Mesenchymal stem cell (in vitro differentiated cells and primary cell): Measurements from ENCODE around the gene OR5D13.

Experiments
- DNase-seq: peaks from one replicate; pipeline ENCODE4 v3.0.0-alpha.2; 2013
- H2AFZ ChIP-seq: one replicate; pipeline ENCODE4 v1.6.1; 2013; ENCODE audit warnings: low read depth, mild to moderate bottlenecking, control low read depth, inconsistent platforms, low read length, moderate library complexity
- H2AK5ac ChIP-seq: 2 replicates; pipeline ENCODE4 v1.6.1; 2013; ENCODE audit warnings: low read length, moderate library complexity, mild to moderate bottlenecking, inconsistent platforms; ENCODE audit not compliant: severe bottlenecking
- H2BK120ac ChIP-seq: one replicate; pipeline ENCODE4 v1.6.1; 2013; ENCODE audit warnings: low read depth, mild to moderate bottlenecking, inconsistent platforms, low read length, moderate library complexity
- H2BK12ac ChIP-seq, 2 experiments: one replicate each; pipeline ENCODE4 v1.6.1; 2013; ENCODE audit warnings: inconsistent platforms in 2 of 2, low read length in 2 of 2, mild to moderate bottlenecking in 2 of 2, moderate library complexity in 2 of 2, control low read depth in 1 of 2
- H2BK15ac ChIP-seq: one replicate; pipeline ENCODE4 v1.6.1; 2013; ENCODE audit warnings: mild to moderate bottlenecking, low read depth, inconsistent platforms; ENCODE audit not compliant: poor library complexity, severe bottlenecking
- H2BK5ac ChIP-seq: 2 replicates; pipeline ENCODE4 v1.6.1; 2013; ENCODE audit warnings: low read depth, mild to moderate bottlenecking, low read length, control low read depth, inconsistent platforms; ENCODE audit not compliant: poor library complexity, severe bottlenecking
- H3K14ac ChIP-seq, 2 experiments: one replicate each; pipeline ENCODE4 v1.6.1; 2013; ENCODE audit warnings: inconsistent platforms in 2 of 2, low read length in 2 of 2, control low read depth in 1 of 2, mild to moderate bottlenecking in 1 of 2, moderate library complexity in 1 of 2
- H3K18ac ChIP-seq, 2 experiments: one replicate each; pipeline ENCODE4 v1.6.1; 2013; ENCODE audit warnings: inconsistent platforms in 2 of 2, low read length in 2 of 2, control low read depth in 1 of 2, low read depth in 1 of 2, mild to moderate bottlenecking in 1 of 2
- H3K23ac ChIP-seq, 2 experiments: one replicate each; pipeline ENCODE4 v1.6.1; 2013; ENCODE audit warnings: inconsistent platforms in 2 of 2, low read length in 2 of 2, mild to moderate bottlenecking in 2 of 2, moderate library complexity in 2 of 2, control low read depth in 1 of 2
- H3K27ac ChIP-seq: 2 replicates; pipeline ENCODE4 v1.5.1; 2013; ENCODE audit warnings: mild to moderate bottlenecking, moderate library complexity, low read length, control low read depth, inconsistent platforms; ENCODE audit not compliant: poor library complexity, severe bottlenecking
- H3K27me3 ChIP-seq, 2 experiments: 2 replicates each; pipeline versions ENCODE4 v1.6.1 to v1.7.0; 2013; ENCODE audit warnings: low read length in 2 of 2, mild to moderate bottlenecking in 2 of 2, moderate library complexity in 2 of 2, control low read depth in 1 of 2, inconsistent platforms in 1 of 2; ENCODE audit not compliant: control insufficient read depth in 1 of 2, insufficient read depth in 1 of 2
- H3K36me3 ChIP-seq, 2 experiments: 2 replicates each; pipeline versions ENCODE4 v1.6.1 to v1.7.0; 2013; ENCODE audit warnings: low read length in 2 of 2, control low read depth in 1 of 2, inconsistent platforms in 1 of 2, low read depth in 1 of 2, mild to moderate bottlenecking in 1 of 2; ENCODE audit not compliant: insufficient read depth in 2 of 2, control insufficient read depth in 1 of 2
- H3K4ac ChIP-seq, 2 experiments: one replicate each; pipeline ENCODE4 v1.6.1; 2013; ENCODE audit warnings: inconsistent platforms in 2 of 2, low read length in 2 of 2, mild to moderate bottlenecking in 2 of 2, moderate library complexity in 2 of 2, control low read depth in 1 of 2, low read depth in 1 of 2
- H3K4me1 ChIP-seq: 2 replicates; pipeline ENCODE4 v1.6.1; 2013; ENCODE audit warnings: low read depth, low read length, control low read depth; ENCODE audit not compliant: control insufficient read depth, insufficient read depth
- H3K4me2 ChIP-seq: 2 replicates; pipeline ENCODE4 v1.6.1; 2013; ENCODE audit warnings: low read length, mild to moderate bottlenecking, inconsistent platforms; ENCODE audit not compliant: poor library complexity, severe bottlenecking
- H3K4me3 ChIP-seq, 2 experiments: 2 replicates each; pipeline versions ENCODE4 v1.5.1 to v1.7.0; 2013; ENCODE audit warnings: low read length in 2 of 2, mild to moderate bottlenecking in 2 of 2, control low read depth in 1 of 2, low read depth in 1 of 2; ENCODE audit not compliant: insufficient read depth in 1 of 2
- H3K79me1 ChIP-seq: replicated peaks from 2 replicates; pipeline ENCODE4 v1.6.1; 2013; ENCODE audit warnings: mild to moderate bottlenecking, control low read depth, low read length, inconsistent platforms; ENCODE audit not compliant: poor library complexity, severe bottlenecking
- H3K9ac ChIP-seq: 2 replicates; pipeline ENCODE4 v1.7.0; 2013; ENCODE audit warnings: mild to moderate bottlenecking, low read length, moderate library complexity
- H3K9me3 ChIP-seq: 2 replicates; pipeline ENCODE4 v1.7.0; 2013; ENCODE audit warnings: mild to moderate bottlenecking, low read length; ENCODE audit not compliant: control insufficient read depth
- H4K8ac ChIP-seq: one replicate; pipeline ENCODE4 v1.6.1; 2013; ENCODE audit warnings: inconsistent platforms, mild to moderate bottlenecking, low read length, moderate library complexity
- H4K91ac ChIP-seq: one replicate; pipeline ENCODE4 v1.6.1; 2013; ENCODE audit warnings: mild to moderate bottlenecking, low read length, inconsistent platforms
- WGBS: methylation state at CpG from one replicate; pipeline ENCODE4 v1.1.7; 2013; ENCODE audit warnings: mixed read lengths; 5-methylcytosine and 5-hydroxymethylcytosine counted together

OR5D13 gene

DNA sequence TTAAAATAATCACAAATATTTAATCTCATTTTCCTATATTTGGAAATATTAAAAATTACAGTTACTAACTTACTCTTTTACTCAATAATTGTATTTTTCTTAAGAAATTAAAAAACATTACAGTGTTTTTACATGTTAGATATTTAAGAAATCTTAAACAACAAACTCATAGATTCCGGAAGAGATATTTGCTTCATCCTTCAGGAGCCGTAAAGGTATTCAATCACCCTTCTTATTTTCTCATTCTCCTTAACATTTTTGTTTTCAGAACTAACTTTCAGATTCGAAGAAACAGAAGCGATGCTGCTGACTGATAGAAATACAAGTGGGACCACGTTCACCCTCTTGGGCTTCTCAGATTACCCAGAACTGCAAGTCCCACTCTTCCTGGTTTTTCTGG is 46.1 kb downstream of the OR5D13 start, which contains the start of gene OR5D18:
Gene OR5D18 (plus strand): TSS at position 301 of the 400 bp plus-strand sequence. CDS start 0 bp downstream, at position 301.
- Histone ChIP-seq H3K27me3 (no peaks in the 10 kb centered on the region), H4K8ac (no peak within 1 kb of the TSS), H2AFZ (no peak within 1 kb of the TSS), H3K4ac (no peak within 1 kb of the TSS), H3K79me1 (no peaks in the 10 kb centered on the region), H3K4me1 (no peaks in the 10 kb centered on the region), H2BK15ac (no peak within 1 kb of the TSS), H3K9me3 (peaks cover 3% of the 10 kb centered on the region), H2BK12ac (no peak within 1 kb of the TSS), H3K27ac (no peak within 1 kb of the TSS), H3K4me3 (no peak within 1 kb of the TSS), H2BK120ac (no peak within 1 kb of the TSS), H3K23ac (no peak within 1 kb of the TSS), H3K14ac (no peak within 1 kb of the TSS), H3K9ac (no peak within 1 kb of the TSS), H3K4me2 (no peak within 1 kb of the TSS), H2AK5ac (no peak within 1 kb of the TSS), H2BK5ac (no peak within 1 kb of the TSS), H3K18ac (no peak within 1 kb of the TSS), H3K36me3 (no peaks in the 10 kb centered on the region), H4K91ac (no peak within 1 kb of the TSS)
- DNase-seq = no peak
- 69% methylated on average over 5 of the region's 5 CpGs for WGBS
